Measurements from ENCODE around the gene UAP1. TPM values are rescaled to one million over a fixed set of nuclear protein-coding genes. Genes with fewer than 3 reads are reported as not detected.

Gene UAP1
- total and polyA plus RNA-seq, 9 donors, result 26.5 to 42.2 (median 30.3) TPM

DNA sequence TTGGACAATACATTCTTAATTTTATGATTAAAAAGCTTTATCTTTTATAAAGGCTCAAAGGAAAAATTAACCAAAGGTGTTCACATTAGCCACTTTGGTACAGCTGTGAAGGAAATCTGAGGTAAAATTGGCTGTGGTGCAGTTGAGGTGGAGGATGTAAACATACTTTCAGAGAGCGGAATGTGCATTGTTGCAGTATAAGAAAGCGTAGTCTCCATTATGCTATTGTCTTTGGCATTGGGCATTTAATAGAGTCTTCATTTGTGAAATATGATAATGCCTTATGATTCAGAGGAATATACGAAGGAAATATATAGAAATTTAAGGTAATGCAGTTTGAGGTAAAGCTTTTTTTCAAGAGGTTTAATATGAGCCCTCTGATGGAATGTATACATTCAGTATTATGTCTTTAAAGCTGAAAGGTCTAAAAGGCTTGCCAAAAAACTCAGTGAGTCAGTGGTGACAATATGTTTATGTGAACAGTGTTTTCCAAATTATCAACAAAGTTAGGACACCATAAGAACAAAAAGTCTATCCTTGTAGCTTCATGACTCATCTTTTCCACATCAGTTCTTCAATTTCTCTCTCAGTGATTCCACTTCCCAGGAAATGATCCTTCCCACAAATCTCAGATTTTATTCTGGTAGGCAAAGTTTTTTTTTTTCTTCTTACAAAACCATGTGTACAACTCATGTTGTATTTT, 43.9 kb downstream of the UAP1 start:
- no peaks in the 10 kb centered on the region for H3K4me1 ChIP-seq (ENCODE audit: control insufficient read depth, insufficient read depth, low read length)
- H3K4me3 ChIP-seq (ENCODE audit: low read length), result no peak overlapping the region
- H3K36me3 ChIP-seq (ENCODE audit: control insufficient read depth, insufficient read depth, low read length), result peaks cover 7% of the 10 kb centered on the region
- peak; percentile 77 for DNase-seq
- no peaks in the 10 kb centered on the region for H3K9me3 ChIP-seq (replicated peaks; ENCODE audit: control insufficient read depth, low read depth, low read length)
- H3K27me3 ChIP-seq (ENCODE audit: control insufficient read depth, insufficient read depth, low read length), result no peaks in the 10 kb centered on the region
- H3K27ac ChIP-seq (ENCODE audit: low read length), result no peak overlapping the region
- WGBS (ENCODE audit: insufficient coverage), result 83% methylated on average over 2 of the region's 3 CpGs

- Histone ChIP-seq H3K27me3 (ENCODE audit: control insufficient read depth, insufficient read depth, low read length) (no peaks in the 10 kb centered on the region), H3K4me1 (ENCODE audit: control insufficient read depth, insufficient read depth, low read length) (peaks cover 12% of the 10 kb centered on the region), H3K9me3 (replicated peaks; ENCODE audit: control insufficient read depth, low read depth, low read length) (no peaks in the 10 kb centered on the region), H3K36me3 (ENCODE audit: control insufficient read depth, insufficient read depth, low read length) (no peaks in the 10 kb centered on the region), H3K4me3 (ENCODE audit: low read length) (no peak overlapping the region), H3K27ac (ENCODE audit: low read length) (no peak overlapping the region)
- WGBS (ENCODE audit: insufficient coverage), result 86% methylated on average over 2 of the region's 2 CpGs
- no peak for DNase-seq
Observed at GRCh38 chr1:162609306-162609705, 47.8 kb downstream of the UAP1 start.

DNA sequence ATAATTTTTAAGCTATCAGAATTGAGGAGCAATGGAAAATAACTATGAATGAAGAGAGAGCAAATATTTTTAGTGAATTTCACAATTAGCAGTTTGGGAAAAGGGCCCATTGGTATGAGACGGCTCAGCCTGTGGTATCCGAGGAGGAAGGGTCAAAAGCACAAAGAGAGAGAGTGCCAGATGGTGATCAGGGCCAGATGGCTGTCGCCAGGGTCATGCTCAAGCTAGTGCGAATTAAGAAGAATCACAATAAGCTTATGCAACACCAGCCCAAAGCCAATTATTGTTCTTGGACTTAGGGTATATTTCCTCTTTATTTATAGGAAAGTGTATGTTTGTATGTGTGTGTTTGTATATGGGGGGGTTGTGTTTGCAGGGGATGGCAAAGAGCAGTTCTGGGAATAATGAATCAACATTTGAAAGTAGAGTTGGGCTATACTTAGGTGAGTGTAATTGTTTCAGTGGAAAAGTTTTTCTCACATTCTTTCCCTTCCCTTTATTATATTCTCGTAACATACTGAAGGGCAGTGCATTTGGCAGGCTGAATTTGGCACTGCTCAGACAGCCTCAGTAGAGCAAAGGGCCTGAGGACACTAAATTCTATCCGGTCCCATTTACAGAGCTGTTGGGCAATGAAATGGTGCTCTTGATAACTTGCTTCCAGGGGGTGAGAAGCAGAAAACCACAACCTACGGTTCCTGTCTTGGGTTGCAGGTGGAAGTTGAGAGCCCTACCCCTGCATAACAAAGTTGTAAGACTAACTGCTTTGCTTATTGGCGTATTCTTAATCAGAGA, 51.3 kb downstream of the UAP1 start:
- Histone ChIP-seq H3K4me1 (ENCODE audit: control insufficient read depth, insufficient read depth, low read length) (peaks cover 12% of the 10 kb centered on the region), H3K27ac (ENCODE audit: low read length) (no peak overlapping the region), H3K27me3 (ENCODE audit: control insufficient read depth, insufficient read depth, low read length) (no peaks in the 10 kb centered on the region), H3K9me3 (replicated peaks; ENCODE audit: control insufficient read depth, low read depth, low read length) (peaks cover 9% of the 10 kb centered on the region), H3K36me3 (ENCODE audit: control insufficient read depth, insufficient read depth, low read length) (no peaks in the 10 kb centered on the region), H3K4me3 (ENCODE audit: low read length) (no peak overlapping the region)
- WGBS (ENCODE audit: insufficient coverage), result 54% methylated on average over 3 of the region's 8 CpGs
- no peak for DNase-seq

DNA sequence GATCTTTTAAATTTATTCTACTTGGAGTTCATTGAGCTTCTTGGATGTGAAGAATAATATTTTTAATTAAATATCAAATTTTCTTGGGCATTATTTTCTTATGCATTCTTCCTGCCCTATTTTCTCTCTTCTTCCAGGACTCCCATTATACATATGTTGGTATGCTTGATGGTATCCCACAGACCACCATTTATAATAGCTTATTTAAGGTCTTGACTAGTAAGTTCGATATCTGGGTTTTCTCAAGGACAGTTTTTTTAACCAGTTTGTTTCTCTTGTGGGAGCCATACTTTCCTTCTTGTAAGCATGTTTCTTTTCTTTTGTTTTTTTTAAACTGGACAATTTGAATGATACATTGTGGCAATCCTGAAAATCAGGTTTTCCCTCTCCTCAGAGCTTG, 55.3 kb downstream of the UAP1 start:
- DNase-seq, result no peak
- peaks cover 9% of the 10 kb centered on the region for H3K9me3 ChIP-seq (replicated peaks; ENCODE audit: control insufficient read depth, low read depth, low read length)
- WGBS (ENCODE audit: insufficient coverage), result no CpG with 5 or more reads among the region's 1 CpG
- H3K27me3 ChIP-seq (ENCODE audit: control insufficient read depth, insufficient read depth, low read length), result no peaks in the 10 kb centered on the region
- H3K27ac ChIP-seq (ENCODE audit: low read length), result no peak overlapping the region
- no peak overlapping the region for H3K4me3 ChIP-seq (ENCODE audit: low read length)
- H3K4me1 ChIP-seq (ENCODE audit: control insufficient read depth, insufficient read depth, low read length), result peaks cover 12% of the 10 kb centered on the region
- H3K36me3 ChIP-seq (ENCODE audit: control insufficient read depth, insufficient read depth, low read length), result no peaks in the 10 kb centered on the region

DNA sequence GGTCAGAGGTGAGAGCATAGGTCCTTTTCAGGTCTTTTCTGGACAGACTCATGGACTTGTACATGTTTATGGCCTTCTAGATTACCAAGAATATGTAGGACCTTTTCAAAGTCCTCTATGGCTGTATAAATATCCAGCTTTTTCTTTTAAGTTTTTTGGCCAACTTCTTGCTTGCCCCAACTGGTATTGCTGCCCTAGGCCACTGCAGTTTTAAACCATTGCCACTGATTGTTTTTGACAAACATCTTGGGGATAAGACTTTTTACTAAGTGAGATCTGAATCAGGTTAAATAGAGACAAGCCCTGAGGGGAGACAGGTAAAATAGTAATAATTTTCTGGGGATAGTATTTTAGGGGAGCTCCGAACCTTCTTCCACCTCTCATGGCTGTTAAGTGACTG, 56.0 kb downstream of the UAP1 start:
- no CpG with 5 or more reads among the region's 1 CpG for WGBS (ENCODE audit: insufficient coverage)
- Histone ChIP-seq H3K36me3 (ENCODE audit: control insufficient read depth, insufficient read depth, low read length) (no peaks in the 10 kb centered on the region), H3K4me1 (ENCODE audit: control insufficient read depth, insufficient read depth, low read length) (peaks cover 12% of the 10 kb centered on the region), H3K27me3 (ENCODE audit: control insufficient read depth, insufficient read depth, low read length) (no peaks in the 10 kb centered on the region), H3K4me3 (ENCODE audit: low read length) (no peak overlapping the region), H3K9me3 (replicated peaks; ENCODE audit: control insufficient read depth, low read depth, low read length) (peaks cover 9% of the 10 kb centered on the region), H3K27ac (ENCODE audit: low read length) (no peak overlapping the region)
- DNase-seq, result no peak

- DNase-seq, result no peak
- peaks cover 9% of the 10 kb centered on the region for H3K9me3 ChIP-seq (replicated peaks; ENCODE audit: control insufficient read depth, low read depth, low read length)
- WGBS (ENCODE audit: insufficient coverage), result no CpG with 5 or more reads among the region's 3 CpGs
- H3K36me3 ChIP-seq (ENCODE audit: control insufficient read depth, insufficient read depth, low read length), result no peaks in the 10 kb centered on the region
- H3K27ac ChIP-seq (ENCODE audit: low read length), result no peak overlapping the region
- H3K4me1 ChIP-seq (ENCODE audit: control insufficient read depth, insufficient read depth, low read length), result no peaks in the 10 kb centered on the region
- H3K4me3 ChIP-seq (ENCODE audit: low read length), result no peak overlapping the region
- H3K27me3 ChIP-seq (ENCODE audit: control insufficient read depth, insufficient read depth, low read length), result no peaks in the 10 kb centered on the region
Observed at GRCh38 chr1:162619076-162619475, 57.6 kb downstream of the UAP1 start.

- no peak for DNase-seq
- peaks cover 9% of the 10 kb centered on the region for H3K9me3 ChIP-seq (replicated peaks; ENCODE audit: control insufficient read depth, low read depth, low read length)
- H3K4me1 ChIP-seq (ENCODE audit: control insufficient read depth, insufficient read depth, low read length), result peaks cover 8% of the 10 kb centered on the region
- no peaks in the 10 kb centered on the region for H3K36me3 ChIP-seq (ENCODE audit: control insufficient read depth, insufficient read depth, low read length)
- H3K27me3 ChIP-seq (ENCODE audit: control insufficient read depth, insufficient read depth, low read length), result no peaks in the 10 kb centered on the region
- H3K4me3 ChIP-seq (ENCODE audit: low read length), result no peak overlapping the region
- no peak overlapping the region for H3K27ac ChIP-seq (ENCODE audit: low read length)
Observed at GRCh38 chr1:162621256-162621655, 59.7 kb downstream of the UAP1 start.

DNA sequence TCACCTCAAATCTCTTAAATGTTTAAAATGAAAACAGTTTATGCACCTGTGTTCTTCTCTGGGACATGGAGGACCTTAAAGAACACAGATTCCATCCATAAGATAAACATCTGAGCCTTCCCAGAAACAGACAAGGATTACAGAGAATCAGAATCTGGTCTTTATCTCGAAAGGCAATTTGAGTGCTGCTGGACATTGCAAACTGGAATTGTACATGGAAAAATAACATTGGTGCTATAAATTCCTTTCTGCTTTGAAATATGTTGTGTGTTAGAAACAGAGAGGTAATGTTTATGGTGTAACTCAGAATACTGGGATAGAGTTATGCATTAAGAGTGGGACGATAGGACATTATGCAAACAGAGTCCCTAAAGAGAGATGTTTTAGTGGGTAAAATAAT, 64.2 kb downstream of the UAP1 start:
- Histone ChIP-seq H3K4me3 (ENCODE audit: low read length) (no peak overlapping the region), H3K4me1 (ENCODE audit: control insufficient read depth, insufficient read depth, low read length) (peaks cover 19% of the 10 kb centered on the region), H3K9me3 (replicated peaks; ENCODE audit: control insufficient read depth, low read depth, low read length) (no peaks in the 10 kb centered on the region), H3K36me3 (ENCODE audit: control insufficient read depth, insufficient read depth, low read length) (no peaks in the 10 kb centered on the region), H3K27me3 (ENCODE audit: control insufficient read depth, insufficient read depth, low read length) (no peaks in the 10 kb centered on the region), H3K27ac (ENCODE audit: low read length) (peak overlapping the region; percentile 90)
- no peak for DNase-seq
- WGBS (ENCODE audit: insufficient coverage), result no CpG with 5 or more reads among the region's 2 CpGs

DNA sequence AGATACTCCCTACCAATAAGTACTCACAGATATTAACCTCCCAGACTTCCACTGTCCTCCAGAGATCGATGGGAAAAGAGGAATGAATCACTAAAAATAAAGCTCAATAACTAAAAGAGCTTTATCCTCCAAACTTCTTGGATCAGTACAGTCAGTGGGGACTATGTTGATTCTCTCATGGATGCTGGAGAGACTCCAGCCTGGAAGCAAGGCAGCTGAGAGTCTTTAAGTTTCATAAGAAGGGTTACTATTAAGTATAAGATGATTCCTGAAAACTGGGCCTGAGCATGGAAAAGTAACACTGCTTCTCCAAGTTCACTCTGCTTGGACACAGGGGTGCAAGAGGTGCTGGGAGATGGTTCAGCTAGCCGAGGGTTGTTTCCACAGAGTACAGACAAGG, 64.6 kb downstream of the UAP1 start:
- H3K27me3 ChIP-seq (ENCODE audit: control insufficient read depth, insufficient read depth, low read length), result no peaks in the 10 kb centered on the region
- peak; percentile 98 for DNase-seq
- H3K27ac ChIP-seq (ENCODE audit: low read length), result peak overlapping the region; percentile 90
- H3K36me3 ChIP-seq (ENCODE audit: control insufficient read depth, insufficient read depth, low read length), result no peaks in the 10 kb centered on the region
- no peaks in the 10 kb centered on the region for H3K9me3 ChIP-seq (replicated peaks; ENCODE audit: control insufficient read depth, low read depth, low read length)
- no peak overlapping the region for H3K4me3 ChIP-seq (ENCODE audit: low read length)
- 38% methylated on average over 1 of the region's 2 CpGs for WGBS (ENCODE audit: insufficient coverage)
- peaks cover 23% of the 10 kb centered on the region for H3K4me1 ChIP-seq (ENCODE audit: control insufficient read depth, insufficient read depth, low read length)

DNA sequence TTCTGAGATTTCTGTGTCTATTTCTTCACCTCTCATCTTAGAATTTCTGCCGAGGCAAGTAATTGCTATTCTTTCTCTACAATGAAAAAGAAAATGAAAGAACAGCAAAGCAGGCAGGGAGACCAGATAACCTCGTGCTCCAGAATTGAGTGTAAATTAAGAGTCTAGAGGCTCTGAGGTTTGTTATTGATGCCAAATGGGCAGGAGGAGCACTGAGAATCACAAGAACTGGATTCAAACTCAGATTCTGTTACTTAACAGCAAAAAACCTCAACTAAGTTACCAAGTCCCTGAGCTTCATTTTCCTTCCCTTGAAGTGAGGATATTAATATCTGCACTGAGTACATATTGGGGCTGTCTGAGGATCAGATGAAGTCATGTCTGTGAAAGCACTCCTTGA, 65.2 kb downstream of the UAP1 start:
- Histone ChIP-seq H3K27ac (ENCODE audit: low read length) (peak overlapping the region; percentile 90), H3K36me3 (ENCODE audit: control insufficient read depth, insufficient read depth, low read length) (no peaks in the 10 kb centered on the region), H3K27me3 (ENCODE audit: control insufficient read depth, insufficient read depth, low read length) (no peaks in the 10 kb centered on the region), H3K9me3 (replicated peaks; ENCODE audit: control insufficient read depth, low read depth, low read length) (no peaks in the 10 kb centered on the region), H3K4me1 (ENCODE audit: control insufficient read depth, insufficient read depth, low read length) (peaks cover 30% of the 10 kb centered on the region), H3K4me3 (ENCODE audit: low read length) (no peak overlapping the region)
- peak; percentile 77 for DNase-seq
- WGBS (ENCODE audit: insufficient coverage), result no CpG with 5 or more reads among the region's 2 CpGs
